Measurements from ENCODE around the gene ALDH4A1.

DNA sequence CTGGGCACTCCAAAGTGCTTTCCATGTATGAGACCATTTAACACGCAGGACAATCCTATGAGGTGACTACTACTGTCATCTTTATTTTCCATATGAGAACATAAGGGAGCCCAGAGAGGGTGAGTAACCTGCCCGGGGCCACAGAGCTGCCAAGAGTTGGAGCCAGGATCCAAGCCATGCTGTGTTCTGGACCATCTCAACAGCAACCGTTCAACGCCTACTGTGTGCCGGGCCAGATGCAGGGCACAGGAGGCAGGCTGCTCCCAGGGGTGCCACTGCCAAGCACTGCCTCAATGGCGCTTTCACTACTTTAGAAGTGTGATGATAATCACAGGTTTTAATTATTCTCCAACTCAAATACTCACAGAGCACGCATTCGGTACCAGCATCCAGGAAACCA, 3.8 kb downstream of the ALDH4A1 start:
- TF ChIP-seq CTCF (conservative IDR thresholded peaks at IDR 0.05; ENCODE audit: low read length) (no peak), EZH2phosphoT487 (IDR thresholded peaks at IDR 0.05; ENCODE audit: borderline replicate concordance, low read depth, low read length) (no peak)
